ENCODE measurements around the gene CCDC28B.
A peak's percentile ranks its signal among the peaks of the same experiment; 100 is the strongest.
"Not testable (repeated sequence)": the region's sequence is repeated elsewhere in the genome, so short reads cannot be mapped to it uniquely, and the experiment has no call there.

The CCDC28B gene

GRCh38 chr1:32200226-32201010 is at the start of gene CCDC28B:
CCDC28B (plus strand) TSS chr1:32200595; CDS start chr1:32201936, 1,341 bp downstream.
- peak; percentile 82 for DNase-seq (ENCODE audit: low spot score)
- in situ Hi-C loops (cut with MboI; ENCODE audit: low sequenced_read_pairs, unreplicated experiment), result no loop called here
- TF ChIP-seq CTCF (IDR thresholded peaks at IDR 0.05; ENCODE audit: borderline replicate concordance, control extremely low read depth, extremely low read depth, insufficient read depth, missing control alignments), result no peak

GRCh38 chr1:32150847-32151246 is 49.5 kb upstream of the CCDC28B start:
- in situ Hi-C loops (cut with MboI; ENCODE audit: low sequenced_read_pairs, unreplicated experiment), result no loop called here
- DNase-seq (ENCODE audit: low spot score), result no peak
- no peak for TF ChIP-seq CTCF (IDR thresholded peaks at IDR 0.05; ENCODE audit: borderline replicate concordance, control extremely low read depth, extremely low read depth, insufficient read depth, missing control alignments)

GRCh38 chr1:32151319-32151787 is 49.0 kb upstream of the CCDC28B start:
- no peak for DNase-seq (ENCODE audit: low spot score)
- TF ChIP-seq CTCF (IDR thresholded peaks at IDR 0.05; ENCODE audit: borderline replicate concordance, control extremely low read depth, extremely low read depth, insufficient read depth, missing control alignments), result no peak
- in situ Hi-C loops (cut with MboI; ENCODE audit: low sequenced_read_pairs, unreplicated experiment), result no loop called here

GRCh38 chr1:32159189-32159588 is 41.2 kb upstream of the CCDC28B start:
- TF ChIP-seq CTCF (IDR thresholded peaks at IDR 0.05; ENCODE audit: borderline replicate concordance, control extremely low read depth, extremely low read depth, insufficient read depth, missing control alignments), result no peak
- peak; percentile 58 for DNase-seq (ENCODE audit: low spot score)
- in situ Hi-C loops (cut with MboI; ENCODE audit: low sequenced_read_pairs, unreplicated experiment), result no loop called here

GRCh38 chr1:32163405-32163804 is 37.0 kb upstream of the CCDC28B start:
- in situ Hi-C loops (cut with MboI; ENCODE audit: low sequenced_read_pairs, unreplicated experiment), result no loop called here
- no peak for DNase-seq (ENCODE audit: low spot score)
- TF ChIP-seq CTCF (IDR thresholded peaks at IDR 0.05; ENCODE audit: borderline replicate concordance, control extremely low read depth, extremely low read depth, insufficient read depth, missing control alignments), result no peak

GRCh38 chr1:32165633-32166032 is 34.8 kb upstream of the CCDC28B start:
- in situ Hi-C loops (cut with MboI; ENCODE audit: low sequenced_read_pairs, unreplicated experiment); DNase-seq (ENCODE audit: low spot score): not testable (repeated sequence)

- in situ Hi-C loops (cut with MboI; ENCODE audit: low sequenced_read_pairs, unreplicated experiment), result no loop called here
- no peak for TF ChIP-seq CTCF (IDR thresholded peaks at IDR 0.05; ENCODE audit: borderline replicate concordance, control extremely low read depth, extremely low read depth, insufficient read depth, missing control alignments)
- no peak for DNase-seq (ENCODE audit: low spot score)
Measured at GRCh38 chr1:32170991-32171390, 29.4 kb upstream of the CCDC28B start.
